H9 (cell line): Measurements from ENCODE around the gene PEX5L. TPM values are rescaled to one million over a fixed set of nuclear protein-coding genes. Genes with fewer than 3 reads are reported as not detected.

Experiments used
- DNase-seq: peaks from one replicate; pipeline ENCODE4 v3.0.0-alpha.2; 2017
- H2AFZ ChIP-seq: one replicate; pipeline ENCODE4 v1.6.1; 2013; ENCODE audit warnings: mild to moderate bottlenecking, low read length, control low read depth, moderate library complexity
- H2AK5ac ChIP-seq: 2 replicates; pipeline ENCODE4 v1.6.1; 2013; ENCODE audit warnings: low read length, control low read depth, mixed read lengths; ENCODE audit not compliant: insufficient read length
- H2BK120ac ChIP-seq: one replicate; pipeline ENCODE4 v1.6.1; 2013; ENCODE audit warnings: low read depth, mild to moderate bottlenecking, low read length, control low read depth, inconsistent platforms; ENCODE audit not compliant: poor library complexity, severe bottlenecking
- H2BK12ac ChIP-seq: 2 replicates; pipeline ENCODE4 v1.6.1; 2013; ENCODE audit warnings: low read length, control low read depth, mixed read lengths, low read depth; ENCODE audit not compliant: insufficient read length
- H2BK15ac ChIP-seq: 2 replicates; pipeline ENCODE4 v1.6.1; 2013; ENCODE audit warnings: low read depth, low read length, control low read depth
- H2BK20ac ChIP-seq: one replicate; pipeline ENCODE4 v1.6.1; 2013; ENCODE audit warnings: low read depth, mild to moderate bottlenecking, low read length, control low read depth, inconsistent platforms; ENCODE audit not compliant: poor library complexity, severe bottlenecking
- H2BK5ac ChIP-seq: 2 replicates; pipeline ENCODE4 v1.6.1; 2013; ENCODE audit warnings: low read length, control low read depth, mixed read lengths; ENCODE audit not compliant: insufficient read length
- H3K14ac ChIP-seq: 2 replicates; pipeline ENCODE4 v1.6.1; 2013; ENCODE audit warnings: low read length, control low read depth; ENCODE audit not compliant: insufficient read depth
- H3K18ac ChIP-seq: 2 replicates; pipeline ENCODE4 v1.6.1; 2013; ENCODE audit warnings: low read depth, mild to moderate bottlenecking, mixed read lengths, low read length, control low read depth; ENCODE audit not compliant: insufficient read length
- H3K23ac ChIP-seq: 2 replicates; pipeline ENCODE4 v1.6.1; 2013; ENCODE audit warnings: low read length, control low read depth, mixed read lengths, low read depth; ENCODE audit not compliant: insufficient read length
- H3K23me2 ChIP-seq: 2 replicates; pipeline ENCODE4 v1.6.1; 2013; ENCODE audit warnings: low read depth, mild to moderate bottlenecking, mixed read lengths, low read length, control low read depth; ENCODE audit not compliant: insufficient read length, poor library complexity, severe bottlenecking
- H3K27ac ChIP-seq: 2 replicates; pipeline ENCODE4 v1.5.1; 2013; ENCODE audit warnings: low read length, control low read depth, mixed read lengths, low read depth; ENCODE audit not compliant: insufficient read length
- H3K27me3 ChIP-seq: 2 replicates; pipeline ENCODE4 v1.6.1; 2013; ENCODE audit warnings: low read length, control low read depth, inconsistent platforms; ENCODE audit not compliant: insufficient read depth
- H3K4ac ChIP-seq: 2 replicates; pipeline ENCODE4 v1.6.1; 2013; ENCODE audit warnings: low read depth, mild to moderate bottlenecking, control low read depth, inconsistent platforms, low read length, moderate library complexity
- H3K4me1 ChIP-seq: 2 replicates; pipeline ENCODE4 v1.6.1; 2013; ENCODE audit warnings: low read length, control low read depth, inconsistent platforms; ENCODE audit not compliant: insufficient read depth
- H3K4me2 ChIP-seq: 2 replicates; pipeline ENCODE4 v1.6.1; 2013; ENCODE audit warnings: low read length, control low read depth, mixed read lengths; ENCODE audit not compliant: insufficient read length, insufficient read depth
- H3K56ac ChIP-seq: 2 replicates; pipeline ENCODE4 v1.6.1; 2013; ENCODE audit warnings: low read depth, mild to moderate bottlenecking, mixed read lengths, low read length, control low read depth; ENCODE audit not compliant: insufficient read length
- H3K79me1 ChIP-seq: 2 replicates; pipeline ENCODE4 v1.6.1; 2013; ENCODE audit warnings: low read depth, mild to moderate bottlenecking, moderate library complexity, low read length, control low read depth, inconsistent platforms; ENCODE audit not compliant: insufficient read depth, poor library complexity, severe bottlenecking
- H3K79me2 ChIP-seq: 2 replicates; pipeline ENCODE4 v1.6.1; 2013; ENCODE audit warnings: low read length, control low read depth, inconsistent platforms; ENCODE audit not compliant: insufficient read depth
- H3K9ac ChIP-seq: 2 replicates; pipeline ENCODE4 v1.6.1; 2013; ENCODE audit warnings: low read length, control low read depth, mixed read lengths; ENCODE audit not compliant: insufficient read length; ENCODE audit errors: extremely low read depth
- H3K9me3 ChIP-seq: one replicate; pipeline ENCODE4 v1.6.1; 2013; ENCODE audit warnings: low read depth, low read length, inconsistent platforms; ENCODE audit not compliant: control insufficient read depth
- H3T11ph ChIP-seq: one replicate; pipeline ENCODE4 v1.6.1; 2013; ENCODE audit warnings: mild to moderate bottlenecking, low read length, control low read depth, inconsistent platforms
- H4K20me1 ChIP-seq: one replicate; pipeline ENCODE4 v1.6.1; 2013; ENCODE audit not compliant: control insufficient read depth, insufficient read length, insufficient read depth
- H4K5ac ChIP-seq: 2 replicates; pipeline ENCODE4 v1.6.1; 2013; ENCODE audit warnings: low read depth, mild to moderate bottlenecking, mixed read lengths, low read length, control low read depth; ENCODE audit not compliant: insufficient read length
- H4K8ac ChIP-seq: replicated peaks from 2 replicates; pipeline ENCODE4 v1.6.1; 2013; ENCODE audit warnings: low read length, control low read depth, mixed read lengths, low read depth; ENCODE audit not compliant: insufficient read length
- H4K91ac ChIP-seq: 2 replicates; pipeline ENCODE4 v1.6.1; 2013; ENCODE audit warnings: low read depth, mild to moderate bottlenecking, moderate library complexity, mixed read lengths, low read length, control low read depth; ENCODE audit not compliant: insufficient read length
- H3K27ac Mint-ChIP-seq, 3 experiments: 2 replicates in 2 of 3; 3 replicates in 1 of 3; pipeline ENCODE4 v1.8.0; 2020 to 2021; ENCODE audit warnings: mixed read lengths in 3 of 3, mild to moderate bottlenecking in 1 of 3, moderate library complexity in 1 of 3
- H3K27me3 Mint-ChIP-seq: 2 replicates; pipeline ENCODE4 v1.8.0; 2021; ENCODE audit warnings: low read depth, mild to moderate bottlenecking, moderate library complexity, mixed read lengths
- H3K36me3 Mint-ChIP-seq, 3 experiments: 2 replicates in 2 of 3; 3 replicates in 1 of 3; pipeline ENCODE4 v1.8.0; 2020 to 2021; ENCODE audit warnings: low read depth in 3 of 3, mixed read lengths in 3 of 3; ENCODE audit not compliant: insufficient read depth in 1 of 3
- H3K4me1 Mint-ChIP-seq, 2 experiments: 2 replicates each; pipeline ENCODE4 v1.8.0; 2020; ENCODE audit warnings: mixed read lengths in 2 of 2
- H3K4me3 Mint-ChIP-seq, 2 experiments: 2 replicates in 1 of 2; 3 replicates in 1 of 2; pipeline ENCODE4 v1.8.0; 2020 to 2021; ENCODE audit warnings: mild to moderate bottlenecking in 2 of 2, mixed read lengths in 2 of 2, moderate library complexity in 1 of 2
- H3K9me3 Mint-ChIP-seq, 2 experiments: 2 replicates in 1 of 2; 3 replicates in 1 of 2; pipeline ENCODE4 v1.8.0; 2020; ENCODE audit warnings: mild to moderate bottlenecking in 2 of 2, mixed read lengths in 2 of 2, moderate library complexity in 1 of 2
- WGBS: extraction: QIAGEN DNeasy Blood & Tissue Kit; methylation state at CpG from one replicate; pipeline ENCODE4 v1.1.7; 2013; ENCODE audit warnings: missing lambda C conversion rate, low lambda C conversion rate, mixed read lengths; ENCODE audit not compliant: insufficient read length; ENCODE audit errors: extremely low coverage; 5-methylcytosine and 5-hydroxymethylcytosine counted together
- total RNA-seq: library from RNA; stranded (reverse); gene quantifications from 2 replicates; pipeline ENCODE4 v1.2.1, GENCODE V29; 2021
- TF ChIP-seq, protein P1 (sequence below): fragments of 200-600 bp; sonication (generic); conservative IDR thresholded peaks from 3 replicates; pipeline ENCODE4 v1.8.0; 2021; ENCODE audit warnings: antibody characterized with exemption, mild to moderate bottlenecking

Gene PEX5L
- total RNA-seq, 1 experiment from 2014 or later: 0.85 TPM

DNA sequence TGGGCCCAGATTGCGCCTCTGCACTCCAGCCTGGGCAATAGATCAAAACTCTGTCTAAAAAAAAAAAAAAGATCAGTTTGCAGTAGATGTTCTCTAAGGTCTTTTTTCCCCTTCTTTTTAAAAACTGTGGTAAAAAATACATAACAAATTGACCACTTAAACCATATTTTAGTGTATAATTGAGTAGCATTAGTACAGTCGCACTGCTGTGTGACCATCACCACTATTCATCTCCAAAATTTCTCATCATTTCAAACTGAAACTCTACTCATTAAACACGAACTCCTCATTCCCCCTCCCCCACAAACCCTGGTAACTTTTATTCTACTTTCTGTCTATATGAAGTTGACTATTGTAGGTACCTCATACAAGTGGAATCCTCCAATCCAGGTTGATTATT is 160.3 kb downstream of the PEX5L start:
- Histone ChIP-seq H4K91ac (no peak overlapping the region), H4K8ac (no peak overlapping the region)
- H3K27ac Mint-ChIP-seq: no peak overlapping the region

More for the DNA sequence above, 160.3 kb downstream of the PEX5L start:
- no peaks in the 10 kb centered on the region for H3K9me3 ChIP-seq
- no peak overlapping the region for H2BK12ac ChIP-seq
- 100% methylated on average over 1 of the region's 3 CpGs for WGBS
- no peak for DNase-seq
- peaks cover 4% of the 10 kb centered on the region; the same call in 1 of the 2 replicates for H3K4me1 ChIP-seq
- Mint-ChIP-seq H3K27me3 (no peaks in the 10 kb centered on the region), H3K4me1 (peaks cover 23 to 28% of the 10 kb centered on the region in 2 experiments), H3K9me3 (no peaks in the 10 kb centered on the region), H3K36me3 (no peaks in the 10 kb centered on the region), H3K4me3 (no peak overlapping the region)
- no peak overlapping the region for H2BK5ac ChIP-seq
- no peak overlapping the region for H3K56ac ChIP-seq
- no peak overlapping the region for H2AK5ac ChIP-seq
- H3K4ac ChIP-seq: no peak overlapping the region
- H2BK15ac ChIP-seq: no peak overlapping the region
- no peaks in the 10 kb centered on the region for H3K27me3 ChIP-seq
- H3K23ac ChIP-seq: no peak overlapping the region
- no peaks in the 10 kb centered on the region for H3K23me2 ChIP-seq
- no peak overlapping the region for H3K14ac ChIP-seq
- no peak overlapping the region for H2BK120ac ChIP-seq
- no peak overlapping the region for H2BK20ac ChIP-seq
- TF ChIP-seq, protein P1, sequence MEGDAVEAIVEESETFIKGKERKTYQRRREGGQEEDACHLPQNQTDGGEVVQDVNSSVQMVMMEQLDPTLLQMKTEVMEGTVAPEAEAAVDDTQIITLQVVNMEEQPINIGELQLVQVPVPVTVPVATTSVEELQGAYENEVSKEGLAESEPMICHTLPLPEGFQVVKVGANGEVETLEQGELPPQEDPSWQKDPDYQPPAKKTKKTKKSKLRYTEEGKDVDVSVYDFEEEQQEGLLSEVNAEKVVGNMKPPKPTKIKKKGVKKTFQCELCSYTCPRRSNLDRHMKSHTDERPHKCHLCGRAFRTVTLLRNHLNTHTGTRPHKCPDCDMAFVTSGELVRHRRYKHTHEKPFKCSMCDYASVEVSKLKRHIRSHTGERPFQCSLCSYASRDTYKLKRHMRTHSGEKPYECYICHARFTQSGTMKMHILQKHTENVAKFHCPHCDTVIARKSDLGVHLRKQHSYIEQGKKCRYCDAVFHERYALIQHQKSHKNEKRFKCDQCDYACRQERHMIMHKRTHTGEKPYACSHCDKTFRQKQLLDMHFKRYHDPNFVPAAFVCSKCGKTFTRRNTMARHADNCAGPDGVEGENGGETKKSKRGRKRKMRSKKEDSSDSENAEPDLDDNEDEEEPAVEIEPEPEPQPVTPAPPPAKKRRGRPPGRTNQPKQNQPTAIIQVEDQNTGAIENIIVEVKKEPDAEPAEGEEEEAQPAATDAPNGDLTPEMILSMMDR: no peak
- H3K9ac ChIP-seq: no peak overlapping the region
- no peak overlapping the region for H3K27ac ChIP-seq
- H3K79me1 ChIP-seq: no peaks in the 10 kb centered on the region
- no peak overlapping the region for H3K18ac ChIP-seq
- no peaks in the 10 kb centered on the region for H4K20me1 ChIP-seq
- H4K5ac ChIP-seq: no peak overlapping the region
- no peak overlapping the region for H2AFZ ChIP-seq
- no peak overlapping the region for H3T11ph ChIP-seq
- no peak overlapping the region for H3K4me2 ChIP-seq
- H3K79me2 ChIP-seq: no peaks in the 10 kb centered on the region
